ENCODE measurements around the gene KLHL40. TPM values are rescaled to one million over a fixed set of nuclear protein-coding genes. Genes with fewer than 3 reads are reported as not detected.
A peak's percentile ranks its signal among the peaks of the same experiment; 100 is the strongest.

KLHL40 gene
- total RNA-seq, 4 donors from 2014 or later, result not detected

DNA sequence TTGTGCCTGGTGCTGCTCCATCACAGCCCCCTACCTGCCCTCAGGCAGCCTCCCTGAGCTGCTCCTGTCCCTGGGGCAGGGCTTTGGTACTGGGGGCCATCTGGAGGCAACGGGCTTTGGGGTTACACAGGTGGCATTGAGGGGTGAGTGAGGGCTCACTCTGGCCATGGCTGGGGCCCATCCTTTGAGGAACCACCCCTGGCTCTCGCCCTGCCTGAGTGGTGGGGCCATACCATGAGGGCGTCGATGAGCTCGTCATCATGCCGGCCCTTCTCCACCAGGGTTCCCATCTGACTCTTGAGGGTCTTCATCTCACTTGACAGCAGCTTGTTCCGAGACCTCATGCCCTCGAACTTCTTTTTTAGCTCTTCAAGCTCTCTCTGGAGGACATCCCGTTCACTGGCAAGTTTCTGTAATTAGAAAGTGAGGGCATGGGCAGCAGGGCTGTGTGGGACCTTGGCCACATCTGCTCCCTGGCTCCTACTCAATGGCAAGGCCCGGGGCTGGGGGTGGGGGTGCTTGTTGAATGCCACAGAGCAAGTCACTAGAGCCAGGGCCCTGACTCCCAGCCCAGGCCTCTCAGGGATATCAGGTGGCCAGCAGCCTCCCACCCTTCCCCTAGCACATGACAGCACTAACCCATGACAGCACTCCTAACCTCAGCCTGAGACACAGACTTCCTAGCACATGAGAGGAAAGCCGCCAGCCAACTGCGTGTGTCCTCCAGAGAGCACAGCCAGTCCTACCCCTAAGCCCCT, 54.2 kb downstream of the KLHL40 start:
- Histone ChIP-seq H3K9me3 (no peaks in the 10 kb centered on the region), H3K4me3 (replicated peaks in 1 of 3) (no peak overlapping the region), H3K27ac (peak overlapping the region; percentile 76 to 89 (median 81)), H3K36me3 (no peaks in the 10 kb centered on the region), H3K27me3 (no peaks in the 10 kb centered on the region), H3K4me1 (peaks cover 5 to 27% of the 10 kb centered on the region in 2 donors)
- 68 to 82% methylated on average over 10 to 12 of the region's 12 CpGs for WGBS, 2 donors
- peak in 1 of 2 donors; percentile 54 for TF ChIP-seq POLR2A (IDR thresholded peaks at IDR 0.05)
- TF ChIP-seq, protein P1, sequence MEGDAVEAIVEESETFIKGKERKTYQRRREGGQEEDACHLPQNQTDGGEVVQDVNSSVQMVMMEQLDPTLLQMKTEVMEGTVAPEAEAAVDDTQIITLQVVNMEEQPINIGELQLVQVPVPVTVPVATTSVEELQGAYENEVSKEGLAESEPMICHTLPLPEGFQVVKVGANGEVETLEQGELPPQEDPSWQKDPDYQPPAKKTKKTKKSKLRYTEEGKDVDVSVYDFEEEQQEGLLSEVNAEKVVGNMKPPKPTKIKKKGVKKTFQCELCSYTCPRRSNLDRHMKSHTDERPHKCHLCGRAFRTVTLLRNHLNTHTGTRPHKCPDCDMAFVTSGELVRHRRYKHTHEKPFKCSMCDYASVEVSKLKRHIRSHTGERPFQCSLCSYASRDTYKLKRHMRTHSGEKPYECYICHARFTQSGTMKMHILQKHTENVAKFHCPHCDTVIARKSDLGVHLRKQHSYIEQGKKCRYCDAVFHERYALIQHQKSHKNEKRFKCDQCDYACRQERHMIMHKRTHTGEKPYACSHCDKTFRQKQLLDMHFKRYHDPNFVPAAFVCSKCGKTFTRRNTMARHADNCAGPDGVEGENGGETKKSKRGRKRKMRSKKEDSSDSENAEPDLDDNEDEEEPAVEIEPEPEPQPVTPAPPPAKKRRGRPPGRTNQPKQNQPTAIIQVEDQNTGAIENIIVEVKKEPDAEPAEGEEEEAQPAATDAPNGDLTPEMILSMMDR (IDR thresholded peaks at IDR 0.05), result no peak
- intact Hi-C loops (cut with DNase I), result loop anchor here (10.0 kb wide), 1 partner anchor 135 kb away; the partner anchor contains the start of gene NKTR
- DNase-seq, result peak; percentile 95 to 97

DNA sequence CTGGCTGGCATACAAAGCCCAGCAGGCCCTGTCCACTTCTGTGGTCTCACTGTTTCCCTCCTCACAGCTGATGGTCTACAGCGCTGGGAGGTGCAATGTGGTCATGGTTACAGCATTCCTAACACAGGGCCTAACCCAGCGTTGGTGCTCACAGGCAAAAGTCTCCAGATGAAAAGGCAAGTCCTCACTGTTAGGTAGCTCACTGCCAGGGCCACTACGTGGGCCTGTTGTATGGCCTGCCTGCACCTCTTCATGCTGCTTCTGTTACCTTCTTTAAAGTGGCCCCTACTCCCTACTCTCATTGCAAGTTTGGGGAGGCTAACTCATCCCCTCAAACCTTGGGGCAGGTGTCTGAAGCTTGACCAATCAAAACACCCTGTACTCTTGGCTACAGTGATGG, 56.5 kb downstream of the KLHL40 start:
- intact Hi-C loops (cut with DNase I), result loop anchor here (10.0 kb wide), 1 partner anchor 137 kb away; the partner anchor contains the start of gene NKTR
- Histone ChIP-seq H3K4me1 (peaks cover 26 to 47% of the 10 kb centered on the region in 2 donors), H3K27ac (peak overlapping the region; percentile 76 to 89 (median 81)), H3K27me3 (no peaks in the 10 kb centered on the region), H3K4me3 (replicated peaks in 1 of 3) (no peak overlapping the region), H3K9me3 (no peaks in the 10 kb centered on the region), H3K36me3 (no peaks in the 10 kb centered on the region)
- peak in 1 of 2 donors; percentile 41 for DNase-seq
- TF ChIP-seq, protein P1 (IDR thresholded peaks at IDR 0.05), result no peak
- TF ChIP-seq POLR2A (IDR thresholded peaks at IDR 0.05), result no peak
- WGBS, 2 donors, result 66 to 76% methylated on average over 3 of the region's 3 CpGs

Other genes starting within 250 kb of the KLHL40 start
- 100 to 1,000 TPM in 1 of 4 donors, 10 to 100 TPM in 2, 1 to 10 TPM in 1; 6.3 to 117 (median 26.0) TPM for gene VIPR1, start 182.9 kb upstream of the KLHL40 start, total RNA-seq
- 10 to 100 TPM; 59.9 to 66.4 (median 62.7) TPM for gene SEC22C, start 103.6 kb upstream of the KLHL40 start, total RNA-seq
- gene SS18L2, start 94.7 kb upstream of the KLHL40 start, total RNA-seq, result 10 to 100 TPM; 16.0 to 54.0 (median 27.9) TPM
- 100 to 1,000 TPM; 157 to 383 (median 197) TPM for gene NKTR, start 84.9 kb upstream of the KLHL40 start, total RNA-seq
- gene ZBTB47, start 31.8 kb upstream of the KLHL40 start, total RNA-seq, result 10 to 100 TPM; 33.3 to 44.4 (median 42.0) TPM
- 10 to 100 TPM; 15.7 to 64.1 (median 32.4) TPM for gene HHATL, start 17.3 kb downstream of the KLHL40 start, total RNA-seq
- 1 to 10 TPM; 4.0 to 7.7 (median 6.0) TPM for gene CCDC13, start 87.7 kb downstream of the KLHL40 start, total RNA-seq
- 100 to 1,000 TPM; 171 to 217 (median 211) TPM for gene HIGD1A, start 119.0 kb downstream of the KLHL40 start, total RNA-seq
- gene ACKR2, start 123.9 kb downstream of the KLHL40 start, total RNA-seq, result 10 to 100 TPM in 2 of 4 donors, 1 to 10 TPM in 2; 5.6 to 15.3 (median 10.7) TPM
- not detected for gene CYP8B1, start 190.3 kb downstream of the KLHL40 start, total RNA-seq
- gene ZNF662, start 220.6 kb downstream of the KLHL40 start, total RNA-seq, result 10 to 100 TPM in 2 of 4 donors, 1 to 10 TPM in 2; 8.5 to 14.2 (median 9.8) TPM

Measured in thyroid gland (tissue), 4 donors.